ENCODE results near the gene LSMEM2.

Gene LSMEM2

GRCh38 chr3:50286322-50287227 is 7.7 kb downstream of the LSMEM2 start:
- DNase-seq: no peak

GRCh38 chr3:50287262-50287661 is 8.4 kb downstream of the LSMEM2 start:
- DNase-seq: no peak

- no peak for DNase-seq
Observed at GRCh38 chr3:50288387-50289007, 9.6 kb downstream of the LSMEM2 start.

- DNase-seq: no peak
Observed at GRCh38 chr3:50289130-50289529, 10.2 kb downstream of the LSMEM2 start.

GRCh38 chr3:50290161-50290641 is 11.3 kb downstream of the LSMEM2 start:
- DNase-seq: no peak

- peak; percentile 92 for DNase-seq
Observed at GRCh38 chr3:50292159-50293078, 13.5 kb downstream of the LSMEM2 start, which contains the start of gene IFRD2. Gene IFRD2 (minus strand): TSS chr3:50292429. CDS start chr3:50292274, 155 bp downstream.

- DNase-seq: no peak
Observed at GRCh38 chr3:50293079-50293801, 14.4 kb downstream of the LSMEM2 start.

GRCh38 chr3:50294089-50294488 is 15.2 kb downstream of the LSMEM2 start:
- no peak for DNase-seq

GRCh38 chr3:50294492-50295403 is 15.9 kb downstream of the LSMEM2 start:
- no peak for DNase-seq

- DNase-seq: no peak
Observed at GRCh38 chr3:50295553-50296431, 16.9 kb downstream of the LSMEM2 start.

- DNase-seq: no peak
Observed at GRCh38 chr3:50296721-50297383, 18.0 kb downstream of the LSMEM2 start.

- no peak for DNase-seq
Observed at GRCh38 chr3:50297384-50297775, 18.5 kb downstream of the LSMEM2 start.

GRCh38 chr3:50297896-50298725 is 19.2 kb downstream of the LSMEM2 start:
- DNase-seq: no peak

GRCh38 chr3:50298836-50299637 is 20.1 kb downstream of the LSMEM2 start, which contains the start of the genes HYAL3 and NAA80:
Gene HYAL3 (minus strand): TSS chr3:50299405. CDS start chr3:50295602, 3,803 bp downstream.
Gene NAA80 (minus strand): TSS chr3:50299405. CDS start chr3:50297463, 1,942 bp downstream.
- peak; percentile 89 for DNase-seq

- no peak for DNase-seq
Observed at GRCh38 chr3:50299638-50299928, 20.7 kb downstream of the LSMEM2 start.

- DNase-seq: peak; percentile 25
Observed at GRCh38 chr3:50299929-50300680, 21.2 kb downstream of the LSMEM2 start.

Data from SIG-M5 (cell line).